GM18498 (cell line): ENCODE results near the gene PARD3.

ENCODE experiments used
- ATAC-seq: cut with Tn5 transposase; IDR thresholded peaks from one replicate; pipeline ENCODE4 v1.9.1; 2021; ENCODE audit warnings: mild to moderate bottlenecking, moderate library complexity; ENCODE audit not compliant: unreplicated experiment

PARD3 gene

GRCh38 chr10:34825414-34825813 lies 10.3 kb upstream of the PARD3 start:
- no peak for ATAC-seq

GRCh38 chr10:34824870-34825269 lies 9.8 kb upstream of the PARD3 start:
- ATAC-seq = no peak

- no peak for ATAC-seq
Observed at GRCh38 chr10:34821587-34822585, 6.8 kb upstream of the PARD3 start.

GRCh38 chr10:34817586-34817985 lies 2.5 kb upstream of the PARD3 start:
- ATAC-seq = no peak

- no peak for ATAC-seq
Observed at GRCh38 chr10:34817054-34817453, 2.0 kb upstream of the PARD3 start.

- no peak for ATAC-seq
Observed at GRCh38 chr10:34816501-34817002, 1.5 kb upstream of the PARD3 start.

GRCh38 chr10:34816085-34816496 lies 995 bp upstream of the PARD3 start:
- ATAC-seq = no peak

GRCh38 chr10:34814913-34815184 lies 247 bp downstream of the PARD3 start:
- peak; percentile 31 for ATAC-seq

- ATAC-seq = peak; percentile 37
Observed at GRCh38 chr10:34814223-34814912, 728 bp downstream of the PARD3 start.

GRCh38 chr10:34813626-34814222 lies 1.4 kb downstream of the PARD3 start:
- ATAC-seq = no peak

GRCh38 chr10:34812771-34813170 lies 2.3 kb downstream of the PARD3 start:
- no peak for ATAC-seq

- no peak for ATAC-seq
Observed at GRCh38 chr10:34811968-34812514, 3.1 kb downstream of the PARD3 start.

- ATAC-seq = no peak
Observed at GRCh38 chr10:34811126-34811967, 3.7 kb downstream of the PARD3 start.

GRCh38 chr10:34809796-34810195 lies 5.3 kb downstream of the PARD3 start:
- ATAC-seq = no peak

- no peak for ATAC-seq
Observed at GRCh38 chr10:34808801-34809745, 6.0 kb downstream of the PARD3 start.

- no peak for ATAC-seq
Observed at GRCh38 chr10:34808336-34808735, 6.8 kb downstream of the PARD3 start.

- ATAC-seq = no peak
Observed at GRCh38 chr10:34804306-34804705, 10.8 kb downstream of the PARD3 start.

- no peak for ATAC-seq
Observed at GRCh38 chr10:34802692-34803091, 12.4 kb downstream of the PARD3 start.

GRCh38 chr10:34801097-34801733 lies 13.9 kb downstream of the PARD3 start:
- no peak for ATAC-seq
